Breast epithelium (tissue), 3 donors: ENCODE data around the gene GADD45A.

ENCODE experiments used
- POLR2A ChIP-seq: fragments of 450-650 bp; IDR thresholded peaks from one replicate; pipeline ENCODE4 v1.6.1; 2016; ENCODE audit warnings: antibody characterized with exemption, mild to moderate bottlenecking, moderate library complexity
- POLR2AphosphoS5 ChIP-seq, 3 donors: sonication (generic); formaldehyde crosslinking; IDR thresholded peaks; one replicate each; pipeline ENCODE4 v1.6.1; 2017; ENCODE audit warnings: antibody characterized with exemption in 3 of 3
- TF ChIP-seq, protein P1 (sequence below), 3 donors: fragments of 450-650 bp; IDR thresholded peaks; one replicate each; pipeline ENCODE4 v1.5.1; 2016 to 2017; ENCODE audit warnings: antibody characterized with exemption in 3 of 3, mild to moderate bottlenecking in 3 of 3, moderate library complexity in 3 of 3

DNA sequence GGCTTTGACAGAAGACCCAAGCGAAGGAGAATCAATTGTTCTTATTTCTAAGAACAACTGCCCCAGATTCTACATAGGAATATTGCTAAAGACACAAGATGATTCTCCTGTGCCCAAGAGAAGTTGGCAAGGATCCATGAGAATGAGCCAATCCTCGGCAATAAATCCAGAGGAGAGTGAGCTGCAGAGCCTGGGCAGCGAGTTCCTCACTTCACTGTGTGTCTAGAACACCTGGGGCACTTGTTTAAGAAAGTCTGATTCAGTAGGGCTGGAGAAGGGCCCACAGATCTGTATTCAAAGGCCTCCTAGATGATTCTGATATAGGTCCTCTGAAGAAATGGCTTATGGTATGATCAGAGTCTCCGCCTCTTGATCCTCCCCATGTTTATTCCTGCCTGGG is 31.8 kb downstream of the GADD45A start:
- TF ChIP-seq, protein P1, sequence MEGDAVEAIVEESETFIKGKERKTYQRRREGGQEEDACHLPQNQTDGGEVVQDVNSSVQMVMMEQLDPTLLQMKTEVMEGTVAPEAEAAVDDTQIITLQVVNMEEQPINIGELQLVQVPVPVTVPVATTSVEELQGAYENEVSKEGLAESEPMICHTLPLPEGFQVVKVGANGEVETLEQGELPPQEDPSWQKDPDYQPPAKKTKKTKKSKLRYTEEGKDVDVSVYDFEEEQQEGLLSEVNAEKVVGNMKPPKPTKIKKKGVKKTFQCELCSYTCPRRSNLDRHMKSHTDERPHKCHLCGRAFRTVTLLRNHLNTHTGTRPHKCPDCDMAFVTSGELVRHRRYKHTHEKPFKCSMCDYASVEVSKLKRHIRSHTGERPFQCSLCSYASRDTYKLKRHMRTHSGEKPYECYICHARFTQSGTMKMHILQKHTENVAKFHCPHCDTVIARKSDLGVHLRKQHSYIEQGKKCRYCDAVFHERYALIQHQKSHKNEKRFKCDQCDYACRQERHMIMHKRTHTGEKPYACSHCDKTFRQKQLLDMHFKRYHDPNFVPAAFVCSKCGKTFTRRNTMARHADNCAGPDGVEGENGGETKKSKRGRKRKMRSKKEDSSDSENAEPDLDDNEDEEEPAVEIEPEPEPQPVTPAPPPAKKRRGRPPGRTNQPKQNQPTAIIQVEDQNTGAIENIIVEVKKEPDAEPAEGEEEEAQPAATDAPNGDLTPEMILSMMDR (IDR thresholded peaks at IDR 0.05), result no peak
- TF ChIP-seq POLR2A (no peak), POLR2AphosphoS5 (IDR thresholded peaks at IDR 0.05) (peak in 1 of 3 donors; percentile 28)
